Esophagus muscularis mucosa (tissue), 4 donors: ENCODE measurements around the gene UNC119B.

Source experiments
- EP300 ChIP-seq: sonication (generic); formaldehyde crosslinking; IDR thresholded peaks from one replicate; pipeline ENCODE4 v1.6.1; 2017; ENCODE audit warnings: antibody characterized with exemption
- POLR2A ChIP-seq: fragments of 450-650 bp; IDR thresholded peaks from one replicate; pipeline ENCODE4 v1.6.1; 2017; ENCODE audit warnings: antibody characterized with exemption, moderate library complexity, mild to moderate bottlenecking, low read depth
- POLR2AphosphoS5 ChIP-seq, 2 donors: sonication (generic); formaldehyde crosslinking; IDR thresholded peaks; one replicate each; pipeline ENCODE4 v1.6.1; 2017; ENCODE audit warnings: antibody characterized with exemption in 2 of 2
- TF ChIP-seq, protein P1 (sequence below), 3 experiments: fragments of 200-600 bp in 2 of 3; fragments of 450-650 bp in 1 of 3; sonication (generic) in 2 of 3; IDR thresholded peaks; one replicate each; pipeline ENCODE4 v1.5.1; 2017 to 2019; ENCODE audit warnings: antibody characterized with exemption in 3 of 3, mild to moderate bottlenecking in 2 of 3, moderate library complexity in 1 of 3

DNA sequence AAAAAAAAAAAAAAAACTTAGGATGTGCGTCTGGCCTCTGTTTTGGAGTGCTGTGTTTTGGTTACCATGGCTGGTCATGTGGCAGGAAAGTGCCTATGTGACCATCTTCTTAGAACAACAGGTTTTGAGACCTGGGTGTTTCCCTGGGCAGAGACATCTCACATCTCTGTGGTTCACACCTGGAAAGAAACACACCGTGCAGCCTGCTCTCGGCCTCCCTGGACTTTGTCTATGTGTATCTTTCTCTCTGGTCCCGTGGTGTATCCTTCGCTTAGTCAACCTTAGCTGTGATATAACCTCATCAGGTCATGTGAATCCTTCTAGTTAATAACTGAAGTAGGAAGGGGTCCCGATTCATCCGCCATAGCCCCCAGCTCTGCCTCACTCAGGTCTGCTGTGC, 38.0 kb downstream of the UNC119B start:
- no peak for TF ChIP-seq POLR2AphosphoS5 (IDR thresholded peaks at IDR 0.05)
- TF ChIP-seq, protein P1, sequence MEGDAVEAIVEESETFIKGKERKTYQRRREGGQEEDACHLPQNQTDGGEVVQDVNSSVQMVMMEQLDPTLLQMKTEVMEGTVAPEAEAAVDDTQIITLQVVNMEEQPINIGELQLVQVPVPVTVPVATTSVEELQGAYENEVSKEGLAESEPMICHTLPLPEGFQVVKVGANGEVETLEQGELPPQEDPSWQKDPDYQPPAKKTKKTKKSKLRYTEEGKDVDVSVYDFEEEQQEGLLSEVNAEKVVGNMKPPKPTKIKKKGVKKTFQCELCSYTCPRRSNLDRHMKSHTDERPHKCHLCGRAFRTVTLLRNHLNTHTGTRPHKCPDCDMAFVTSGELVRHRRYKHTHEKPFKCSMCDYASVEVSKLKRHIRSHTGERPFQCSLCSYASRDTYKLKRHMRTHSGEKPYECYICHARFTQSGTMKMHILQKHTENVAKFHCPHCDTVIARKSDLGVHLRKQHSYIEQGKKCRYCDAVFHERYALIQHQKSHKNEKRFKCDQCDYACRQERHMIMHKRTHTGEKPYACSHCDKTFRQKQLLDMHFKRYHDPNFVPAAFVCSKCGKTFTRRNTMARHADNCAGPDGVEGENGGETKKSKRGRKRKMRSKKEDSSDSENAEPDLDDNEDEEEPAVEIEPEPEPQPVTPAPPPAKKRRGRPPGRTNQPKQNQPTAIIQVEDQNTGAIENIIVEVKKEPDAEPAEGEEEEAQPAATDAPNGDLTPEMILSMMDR (IDR thresholded peaks at IDR 0.05) = no peak
- no peak for TF ChIP-seq EP300
- TF ChIP-seq POLR2A = no peak
